Stimulated activated naive B cell treated with anti-CD40 and anti-IgM and Interleukin-4, amounts not matched to agents 10 μg/mL and 1 μg/mL and 100 μg/mL, for 72 hours (primary cell): Measurements from ENCODE around the gene DMBT1.

Experiments
- ATAC-seq, 2 donors: fragments of 150-1000 bp; cut with Tn5 transposase; replicated peaks; 2 replicates each; pipeline ENCODE4 v1.10.0; 2021; ENCODE audit warnings: moderate library complexity in 1 of 2
- DNase-seq: peaks from one replicate; pipeline ENCODE4 v3.0.0; 2021
- H3K27ac Mint-ChIP-seq: one replicate; pipeline ENCODE4 v1.8.0; 2022; ENCODE audit warnings: mild to moderate bottlenecking, mixed read lengths
- H3K27me3 Mint-ChIP-seq, 2 donors: one replicate each; pipeline ENCODE4 v1.8.0; 2022; ENCODE audit warnings: mixed read lengths in 2 of 2
- H3K36me3 Mint-ChIP-seq, 2 donors: one replicate each; pipeline ENCODE4 v1.8.0; 2022; ENCODE audit warnings: mixed read lengths in 2 of 2, mild to moderate bottlenecking in 1 of 2
- H3K4me1 Mint-ChIP-seq, 2 donors: one replicate each; pipeline ENCODE4 v1.8.0; 2022; ENCODE audit warnings: mixed read lengths in 2 of 2, mild to moderate bottlenecking in 1 of 2
- H3K4me3 Mint-ChIP-seq, 2 donors: one replicate each; pipeline ENCODE4 v1.8.0; 2022; ENCODE audit warnings: mild to moderate bottlenecking in 2 of 2, mixed read lengths in 2 of 2, moderate library complexity in 1 of 2
- H3K9me3 Mint-ChIP-seq, 2 donors: one replicate each; pipeline ENCODE4 v1.8.0; 2022; ENCODE audit warnings: mixed read lengths in 2 of 2, mild to moderate bottlenecking in 1 of 2

DMBT1 gene

GRCh38 chr10:122657255-122657654 is 96.7 kb downstream of the DMBT1 start:
- Mint-ChIP-seq H3K4me1 (no peaks in the 10 kb centered on the region), H3K36me3 (no peaks in the 10 kb centered on the region), H3K4me3 (no peak overlapping the region), H3K9me3 (no peaks in the 10 kb centered on the region), H3K27me3 (peaks cover 15 to 19% of the 10 kb centered on the region in 2 donors), H3K27ac (no peak overlapping the region)
- no peak for DNase-seq
- ATAC-seq, result no peak

GRCh38 chr10:122657729-122658128 is 97.2 kb downstream of the DMBT1 start:
- ATAC-seq (no peak), DNase-seq (no peak)
- Mint-ChIP-seq H3K4me3 (no peak overlapping the region), H3K9me3 (no peaks in the 10 kb centered on the region), H3K27ac (no peak overlapping the region), H3K36me3 (no peaks in the 10 kb centered on the region), H3K4me1 (no peaks in the 10 kb centered on the region), H3K27me3 (peaks cover 18 to 20% of the 10 kb centered on the region in 2 donors)

- Mint-ChIP-seq H3K4me3 (no peak overlapping the region), H3K27ac (no peak overlapping the region), H3K36me3 (no peaks in the 10 kb centered on the region), H3K9me3 (no peaks in the 10 kb centered on the region), H3K4me1 (no peaks in the 10 kb centered on the region), H3K27me3 (peaks cover 11 to 25% of the 10 kb centered on the region in 2 donors)
- DNase-seq, result no peak
- ATAC-seq, result no peak
Measured at GRCh38 chr10:122658356-122659049, 97.9 kb downstream of the DMBT1 start.

GRCh38 chr10:122659126-122659525 is 98.6 kb downstream of the DMBT1 start:
- no peak for DNase-seq
- Mint-ChIP-seq H3K27ac (no peak overlapping the region), H3K9me3 (no peaks in the 10 kb centered on the region), H3K36me3 (no peaks in the 10 kb centered on the region), H3K4me3 (no peak overlapping the region), H3K27me3 (peaks cover 15 to 25% of the 10 kb centered on the region in 2 donors), H3K4me1 (no peaks in the 10 kb centered on the region)
- ATAC-seq, result no peak

- Mint-ChIP-seq H3K9me3 (no peaks in the 10 kb centered on the region), H3K4me1 (no peaks in the 10 kb centered on the region), H3K4me3 (no peak overlapping the region), H3K27ac (no peak overlapping the region), H3K27me3 (peaks cover 15 to 25% of the 10 kb centered on the region in 2 donors), H3K36me3 (no peaks in the 10 kb centered on the region)
- DNase-seq (no peak), ATAC-seq (no peak)
Measured at GRCh38 chr10:122659651-122660050, 99.1 kb downstream of the DMBT1 start.

GRCh38 chr10:122660696-122661095 is 100.1 kb downstream of the DMBT1 start:
- ATAC-seq, result no peak
- H3K9me3 Mint-ChIP-seq, result no peaks in the 10 kb centered on the region
- no peaks in the 10 kb centered on the region for H3K4me1 Mint-ChIP-seq
- H3K4me3 Mint-ChIP-seq, result no peak overlapping the region
- H3K27ac Mint-ChIP-seq, result no peak overlapping the region
- no peak for DNase-seq
- peaks cover 20 to 29% of the 10 kb centered on the region in 2 donors for H3K27me3 Mint-ChIP-seq
- H3K36me3 Mint-ChIP-seq, result no peaks in the 10 kb centered on the region

GRCh38 chr10:122662231-122662630 is 101.7 kb downstream of the DMBT1 start:
- Mint-ChIP-seq H3K27me3 (peaks cover 17 to 25% of the 10 kb centered on the region in 2 donors), H3K4me1 (no peaks in the 10 kb centered on the region), H3K27ac (no peak overlapping the region), H3K4me3 (no peak overlapping the region), H3K36me3 (no peaks in the 10 kb centered on the region), H3K9me3 (no peaks in the 10 kb centered on the region)
- DNase-seq, result no peak
- ATAC-seq, result no peak

GRCh38 chr10:122663516-122664130 is 103.1 kb downstream of the DMBT1 start:
- Mint-ChIP-seq H3K36me3 (no peaks in the 10 kb centered on the region), H3K4me3 (no peak overlapping the region), H3K27me3 (peaks cover 17 to 29% of the 10 kb centered on the region in 2 donors), H3K4me1 (no peaks in the 10 kb centered on the region), H3K27ac (peak overlapping the region; percentile 39), H3K9me3 (no peaks in the 10 kb centered on the region)
- DNase-seq, result no peak
- no peak for ATAC-seq

GRCh38 chr10:122664501-122664900 is 103.9 kb downstream of the DMBT1 start:
- no peak overlapping the region for H3K4me3 Mint-ChIP-seq
- ATAC-seq (no peak), DNase-seq (no peak)
- no peak overlapping the region for H3K27ac Mint-ChIP-seq
- peaks cover 17 to 29% of the 10 kb centered on the region in 2 donors for H3K27me3 Mint-ChIP-seq
- no peaks in the 10 kb centered on the region for H3K4me1 Mint-ChIP-seq
- no peaks in the 10 kb centered on the region for H3K9me3 Mint-ChIP-seq
- no peaks in the 10 kb centered on the region for H3K36me3 Mint-ChIP-seq

- Mint-ChIP-seq H3K9me3 (no peaks in the 10 kb centered on the region), H3K4me1 (no peaks in the 10 kb centered on the region), H3K27ac (no peak overlapping the region), H3K4me3 (no peak overlapping the region), H3K36me3 (no peaks in the 10 kb centered on the region), H3K27me3 (peaks cover 17 to 29% of the 10 kb centered on the region in 2 donors)
- DNase-seq (no peak), ATAC-seq (no peak)
Measured at GRCh38 chr10:122665329-122665860, 104.8 kb downstream of the DMBT1 start.

GRCh38 chr10:122665946-122666345 is 105.4 kb downstream of the DMBT1 start:
- DNase-seq (no peak), ATAC-seq (no peak)
- Mint-ChIP-seq H3K9me3 (no peaks in the 10 kb centered on the region), H3K4me3 (no peak overlapping the region), H3K36me3 (no peaks in the 10 kb centered on the region), H3K4me1 (no peaks in the 10 kb centered on the region), H3K27ac (no peak overlapping the region), H3K27me3 (peaks cover 17 to 28% of the 10 kb centered on the region in 2 donors)

- Mint-ChIP-seq H3K36me3 (no peaks in the 10 kb centered on the region), H3K9me3 (no peaks in the 10 kb centered on the region), H3K27me3 (peaks cover 7 to 15% of the 10 kb centered on the region in 2 donors), H3K4me1 (no peaks in the 10 kb centered on the region), H3K4me3 (no peak overlapping the region), H3K27ac (no peak overlapping the region)
- DNase-seq (no peak), ATAC-seq (no peak)
Measured at GRCh38 chr10:122669045-122669444, 108.5 kb downstream of the DMBT1 start.

GRCh38 chr10:122669842-122670241 is 109.3 kb downstream of the DMBT1 start:
- Mint-ChIP-seq H3K4me1 (no peaks in the 10 kb centered on the region), H3K36me3 (no peaks in the 10 kb centered on the region), H3K27ac (no peak overlapping the region), H3K9me3 (no peaks in the 10 kb centered on the region), H3K4me3 (no peak overlapping the region), H3K27me3 (peaks cover 7 to 13% of the 10 kb centered on the region in 2 donors)
- ATAC-seq (no peak), DNase-seq (no peak)

- Mint-ChIP-seq H3K4me1 (no peaks in the 10 kb centered on the region), H3K9me3 (no peaks in the 10 kb centered on the region), H3K27me3 (peaks cover 6 to 9% of the 10 kb centered on the region in 2 donors), H3K4me3 (no peak overlapping the region), H3K36me3 (no peaks in the 10 kb centered on the region), H3K27ac (no peak overlapping the region)
- DNase-seq, result no peak
- ATAC-seq, result no peak
Measured at GRCh38 chr10:122671355-122671754, 110.8 kb downstream of the DMBT1 start.

GRCh38 chr10:122672655-122673054 is 112.1 kb downstream of the DMBT1 start:
- peaks cover 6 to 13% of the 10 kb centered on the region in 2 donors for H3K27me3 Mint-ChIP-seq
- H3K27ac Mint-ChIP-seq, result no peak overlapping the region
- DNase-seq (no peak), ATAC-seq (no peak)
- no peaks in the 10 kb centered on the region for H3K36me3 Mint-ChIP-seq
- no peak overlapping the region for H3K4me3 Mint-ChIP-seq
- H3K4me1 Mint-ChIP-seq, result no peaks in the 10 kb centered on the region
- no peaks in the 10 kb centered on the region for H3K9me3 Mint-ChIP-seq
